ENCODE results near the gene CCNF. TPM values are rescaled to one million over a fixed set of nuclear protein-coding genes. Genes with fewer than 3 reads are reported as not detected.

The CCNF gene
- total RNA-seq, 1 experiment from 2014 or later, result 11.9 TPM

DNA sequence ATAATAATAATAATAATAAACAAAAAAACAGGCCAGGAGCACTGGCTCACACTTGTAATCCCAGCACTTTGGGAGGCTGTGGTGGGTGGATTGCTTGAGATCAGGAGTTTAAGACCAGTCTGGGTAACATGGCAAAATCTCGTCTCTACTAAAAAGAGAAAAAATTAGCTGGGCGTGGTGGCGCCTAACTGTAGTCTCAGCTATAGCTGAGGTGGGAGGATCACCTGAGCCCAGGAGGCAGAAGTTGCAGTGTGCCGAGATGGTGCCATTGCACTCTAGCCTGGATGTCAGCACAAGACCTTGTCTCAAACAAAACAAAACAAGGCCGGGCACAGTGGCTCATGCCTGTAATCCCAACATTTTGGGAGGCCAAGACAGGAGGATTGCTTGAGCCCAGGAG lies 65.8 kb downstream of the CCNF start:
- peaks cover 5% of the 10 kb centered on the region for H3K4me1 Mint-ChIP-seq (ENCODE audit: insufficient read depth, unreplicated experiment)
- H3K9me3 Mint-ChIP-seq (ENCODE audit: unreplicated experiment), result no peaks in the 10 kb centered on the region
- no peak overlapping the region for H3K4me3 Mint-ChIP-seq (ENCODE audit: unreplicated experiment)
- BruUV-seq (replicated peaks), result no TSS peak
- H3K27me3 Mint-ChIP-seq (ENCODE audit: insufficient read depth, unreplicated experiment), result no peaks in the 10 kb centered on the region
- ChIA-PET POLR2A (no interaction called here), CTCF (no interaction called here)
- intact Hi-C loops (cut with micrococcal nuclease), result no loop called here
- H3K27ac Mint-ChIP-seq (ENCODE audit: low read depth, unreplicated experiment), result no peak overlapping the region
- peaks cover 13% of the 10 kb centered on the region for H3K36me3 Mint-ChIP-seq (ENCODE audit: insufficient read depth, unreplicated experiment)
- TF ChIP-seq, protein P1, sequence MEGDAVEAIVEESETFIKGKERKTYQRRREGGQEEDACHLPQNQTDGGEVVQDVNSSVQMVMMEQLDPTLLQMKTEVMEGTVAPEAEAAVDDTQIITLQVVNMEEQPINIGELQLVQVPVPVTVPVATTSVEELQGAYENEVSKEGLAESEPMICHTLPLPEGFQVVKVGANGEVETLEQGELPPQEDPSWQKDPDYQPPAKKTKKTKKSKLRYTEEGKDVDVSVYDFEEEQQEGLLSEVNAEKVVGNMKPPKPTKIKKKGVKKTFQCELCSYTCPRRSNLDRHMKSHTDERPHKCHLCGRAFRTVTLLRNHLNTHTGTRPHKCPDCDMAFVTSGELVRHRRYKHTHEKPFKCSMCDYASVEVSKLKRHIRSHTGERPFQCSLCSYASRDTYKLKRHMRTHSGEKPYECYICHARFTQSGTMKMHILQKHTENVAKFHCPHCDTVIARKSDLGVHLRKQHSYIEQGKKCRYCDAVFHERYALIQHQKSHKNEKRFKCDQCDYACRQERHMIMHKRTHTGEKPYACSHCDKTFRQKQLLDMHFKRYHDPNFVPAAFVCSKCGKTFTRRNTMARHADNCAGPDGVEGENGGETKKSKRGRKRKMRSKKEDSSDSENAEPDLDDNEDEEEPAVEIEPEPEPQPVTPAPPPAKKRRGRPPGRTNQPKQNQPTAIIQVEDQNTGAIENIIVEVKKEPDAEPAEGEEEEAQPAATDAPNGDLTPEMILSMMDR (IDR thresholded peaks at IDR 0.05; ENCODE audit: unreplicated experiment), result no peak
- DNase-seq (ENCODE audit: unreplicated experiment), result no peak

DNA sequence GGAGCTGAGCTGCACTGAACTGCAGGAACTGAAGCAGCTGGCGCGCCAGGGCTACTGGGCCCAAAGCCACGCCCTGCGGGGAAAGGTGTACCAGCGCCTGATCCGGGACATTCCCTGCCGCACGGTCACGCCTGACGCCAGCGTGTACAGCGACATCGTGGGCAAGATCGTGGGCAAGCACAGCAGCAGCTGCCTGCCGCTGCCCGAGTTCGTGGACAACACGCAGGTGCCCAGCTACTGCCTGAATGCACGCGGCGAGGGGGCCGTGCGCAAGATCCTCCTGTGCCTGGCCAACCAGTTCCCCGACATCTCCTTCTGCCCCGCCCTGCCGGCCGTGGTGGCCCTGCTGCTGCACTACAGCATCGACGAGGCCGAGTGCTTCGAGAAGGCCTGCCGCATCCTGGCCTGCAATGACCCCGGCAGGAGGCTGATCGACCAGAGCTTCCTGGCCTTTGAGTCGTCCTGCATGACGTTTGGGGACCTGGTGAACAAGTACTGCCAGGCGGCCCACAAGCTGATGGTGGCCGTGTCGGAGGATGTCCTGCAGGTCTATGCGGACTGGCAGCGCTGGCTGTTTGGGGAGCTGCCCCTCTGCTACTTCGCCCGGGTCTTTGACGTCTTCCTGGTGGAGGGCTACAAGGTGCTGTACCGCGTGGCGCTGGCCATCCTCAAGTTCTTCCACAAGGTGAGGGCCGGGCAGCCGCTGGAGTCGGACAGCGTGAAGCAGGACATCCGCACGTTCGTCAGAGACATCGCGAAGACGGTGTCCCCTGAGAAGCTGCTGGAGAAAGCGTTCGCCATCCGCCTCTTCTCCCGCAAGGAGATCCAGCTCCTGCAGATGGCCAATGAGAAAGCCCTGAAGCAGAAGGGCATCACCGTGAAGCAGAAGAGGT lies 67.2 kb downstream of the CCNF start:
- no peaks in the 10 kb centered on the region for H3K9me3 Mint-ChIP-seq (ENCODE audit: unreplicated experiment)
- H3K4me3 Mint-ChIP-seq (ENCODE audit: unreplicated experiment), result no peak overlapping the region
- TF ChIP-seq, protein P1 (IDR thresholded peaks at IDR 0.05; ENCODE audit: unreplicated experiment), result no peak
- no peak for DNase-seq (ENCODE audit: unreplicated experiment)
- BruUV-seq (replicated peaks), result no TSS peak
- intact Hi-C loops (cut with micrococcal nuclease), result no loop called here
- H3K27ac Mint-ChIP-seq (ENCODE audit: low read depth, unreplicated experiment), result no peak overlapping the region
- H3K36me3 Mint-ChIP-seq (ENCODE audit: insufficient read depth, unreplicated experiment), result peaks cover 13% of the 10 kb centered on the region
- POLR2A ChIA-PET, result interaction anchor here (0.6 kb wide), 1 partner anchor 302 kb away, joined by 3 read pairs; no protein-coding TSS in a partner anchor
- H3K4me1 Mint-ChIP-seq (ENCODE audit: insufficient read depth, unreplicated experiment), result peaks cover 5% of the 10 kb centered on the region
- CTCF ChIA-PET, result interaction anchor here (0.6 to 0.7 kb wide), 2 partner anchors 66 to 69 kb away, joined by 3 read pairs; no protein-coding TSS in a partner anchor
- H3K27me3 Mint-ChIP-seq (ENCODE audit: insufficient read depth, unreplicated experiment), result no peaks in the 10 kb centered on the region

DNA sequence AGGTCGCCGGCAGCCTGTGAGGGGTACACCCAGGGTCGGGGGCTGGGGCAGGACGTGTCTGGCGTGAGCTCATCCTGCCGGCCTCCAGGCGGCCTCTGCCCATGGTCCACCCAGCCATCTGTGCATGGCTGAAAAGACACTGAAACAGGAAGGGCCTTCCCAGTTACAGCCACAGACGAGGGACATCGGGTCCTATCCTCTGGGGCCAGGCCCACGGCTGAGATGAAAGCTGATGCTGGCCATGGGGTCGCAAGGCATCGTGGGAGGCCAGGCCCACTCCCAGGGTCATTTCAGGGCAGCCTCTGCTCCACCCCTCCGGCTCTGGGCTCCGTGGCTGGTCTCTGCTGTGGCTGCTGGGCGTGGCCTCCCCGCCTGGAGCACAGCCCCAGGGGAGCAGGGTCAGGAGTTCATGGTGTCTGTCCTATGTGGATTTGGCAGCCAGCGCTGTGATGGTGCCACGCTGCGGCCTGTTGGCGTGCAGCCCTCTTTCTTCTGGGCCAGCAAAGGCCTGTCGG lies 67.9 kb downstream of the CCNF start:
- Mint-ChIP-seq H3K4me3 (ENCODE audit: unreplicated experiment) (no peak overlapping the region), H3K36me3 (ENCODE audit: insufficient read depth, unreplicated experiment) (peaks cover 13% of the 10 kb centered on the region), H3K9me3 (ENCODE audit: unreplicated experiment) (no peaks in the 10 kb centered on the region), H3K4me1 (ENCODE audit: insufficient read depth, unreplicated experiment) (peaks cover 5% of the 10 kb centered on the region), H3K27ac (ENCODE audit: low read depth, unreplicated experiment) (no peak overlapping the region), H3K27me3 (ENCODE audit: insufficient read depth, unreplicated experiment) (no peaks in the 10 kb centered on the region)
- intact Hi-C loops (cut with micrococcal nuclease), result no loop called here
- ChIA-PET CTCF (interaction anchor here (0.7 kb wide), 1 partner anchor 70 kb away, joined by 3 read pairs; no protein-coding TSS in a partner anchor), POLR2A (interaction anchor here (0.6 kb wide), 1 partner anchor 302 kb away, joined by 3 read pairs; no protein-coding TSS in a partner anchor)
- BruUV-seq (replicated peaks), result no TSS peak
- no peak for DNase-seq (ENCODE audit: unreplicated experiment)
- TF ChIP-seq, protein P1 (IDR thresholded peaks at IDR 0.05; ENCODE audit: unreplicated experiment), result no peak

DNA sequence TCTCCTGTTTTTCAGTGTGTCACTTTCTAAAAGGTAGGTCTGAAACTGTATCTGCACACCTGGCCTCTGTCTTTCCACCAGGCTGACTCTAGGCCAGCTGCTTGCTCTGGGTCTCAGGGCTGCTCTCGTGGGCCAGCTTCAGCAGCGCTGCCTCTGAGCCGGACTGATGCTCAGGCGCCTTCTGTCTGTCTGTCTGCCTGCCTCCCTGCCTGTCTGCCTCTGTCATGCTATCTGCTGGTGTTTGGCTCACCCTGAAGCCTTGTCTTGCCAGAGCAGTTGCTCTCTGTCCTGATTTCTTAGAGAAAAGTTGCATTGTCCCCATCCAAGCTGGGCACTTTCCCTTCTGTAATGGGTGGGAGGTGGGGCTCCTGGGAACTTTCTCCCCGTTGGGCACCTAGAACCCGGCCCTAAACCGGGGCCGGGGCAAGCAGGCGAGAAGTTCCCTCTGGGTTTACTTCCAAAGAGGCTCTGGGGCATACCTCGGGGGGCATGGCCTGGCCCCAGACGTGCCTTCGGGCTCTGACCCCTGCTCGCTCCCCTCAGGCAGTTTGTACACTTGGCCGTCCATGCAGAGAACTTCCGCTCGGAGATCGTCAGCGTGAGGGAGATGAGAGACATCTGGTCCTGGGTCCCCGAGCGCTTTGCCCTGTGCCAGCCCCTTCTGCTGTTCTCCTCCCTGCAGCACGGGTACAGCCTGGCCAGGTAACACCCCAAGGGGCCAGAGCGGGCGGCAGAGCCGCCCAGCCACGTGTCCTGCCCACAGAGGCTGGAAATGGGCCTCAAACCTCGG lies 68.6 kb downstream of the CCNF start:
- Mint-ChIP-seq H3K9me3 (ENCODE audit: unreplicated experiment) (no peaks in the 10 kb centered on the region), H3K27me3 (ENCODE audit: insufficient read depth, unreplicated experiment) (no peaks in the 10 kb centered on the region), H3K27ac (ENCODE audit: low read depth, unreplicated experiment) (no peak overlapping the region), H3K36me3 (ENCODE audit: insufficient read depth, unreplicated experiment) (peaks cover 13% of the 10 kb centered on the region), H3K4me1 (ENCODE audit: insufficient read depth, unreplicated experiment) (peaks cover 5% of the 10 kb centered on the region), H3K4me3 (ENCODE audit: unreplicated experiment) (no peak overlapping the region)
- no TSS peak for BruUV-seq (replicated peaks)
- TF ChIP-seq, protein P1 (IDR thresholded peaks at IDR 0.05; ENCODE audit: unreplicated experiment), result no peak
- DNase-seq (ENCODE audit: unreplicated experiment), result no peak
- intact Hi-C loops (cut with micrococcal nuclease), result no loop called here
- POLR2A ChIA-PET, result no interaction called here
- CTCF ChIA-PET, result no interaction called here
